ENCODE measurements around the gene TMCC1.
"Not testable (repeated sequence)": the region's sequence is repeated elsewhere in the genome, so short reads cannot be mapped to it uniquely, and the experiment has no call there.

TMCC1 gene

DNA sequence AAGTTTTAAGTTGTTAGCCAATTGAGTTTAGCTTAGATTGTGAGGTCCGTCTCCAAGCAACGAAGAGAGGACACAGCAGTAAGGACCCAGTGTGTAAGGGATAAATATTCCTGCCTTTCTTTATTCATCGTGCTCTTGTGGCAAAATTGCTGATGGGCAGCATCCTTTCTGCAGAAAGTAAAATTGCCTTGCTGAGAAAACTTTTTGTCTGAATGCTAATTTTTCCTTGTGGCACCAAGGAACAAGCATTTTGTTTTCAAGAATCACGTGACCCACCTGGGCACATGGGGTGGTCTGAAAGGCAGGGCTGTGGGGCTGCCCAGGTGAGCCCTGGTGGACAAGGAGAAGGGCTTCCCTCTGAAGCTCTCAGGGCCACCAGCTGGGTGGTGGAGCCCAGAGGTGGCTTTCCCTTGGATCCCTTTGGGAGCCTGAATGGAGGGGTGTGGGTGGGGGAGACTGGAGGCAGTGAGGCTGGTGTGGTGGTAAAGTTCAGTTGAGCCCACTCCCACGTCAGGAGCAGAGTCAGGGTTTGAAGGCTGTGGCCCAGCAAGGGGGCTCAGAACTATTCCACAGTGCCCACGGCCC, 24.0 kb upstream of the TMCC1 start:
- TF ChIP-seq GATA1 (IDR thresholded peaks at IDR 0.05; ENCODE audit: low read depth, low read length) (no peak), POLR2A (IDR thresholded peaks at IDR 0.05; ENCODE audit: low read length) (no peak)
- DNase-seq = peak in 1 of 2 experiments; percentile 5

DNA sequence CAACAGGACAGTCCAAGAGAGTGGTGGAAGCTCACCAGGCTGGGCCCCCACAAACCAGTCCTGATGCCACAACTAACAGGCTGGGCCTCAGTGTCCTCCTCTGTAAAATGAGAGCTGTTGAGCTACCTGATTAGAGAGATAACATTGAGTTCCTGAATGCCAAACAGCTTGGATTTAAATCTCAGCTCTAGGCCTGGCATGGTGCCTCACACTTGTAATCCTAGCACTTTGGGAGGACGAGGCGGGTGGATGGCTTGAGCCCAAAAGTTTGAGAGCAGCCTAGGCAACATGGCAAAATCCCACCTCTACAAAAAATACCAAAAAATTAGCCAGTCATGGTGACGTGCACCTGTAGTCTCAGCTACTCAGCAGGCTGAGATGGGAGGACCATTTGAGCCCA, 20.1 kb upstream of the TMCC1 start:
- DNase-seq = no peak
- TF ChIP-seq GATA1 (IDR thresholded peaks at IDR 0.05; ENCODE audit: low read depth, low read length) = no peak
- TF ChIP-seq POLR2A (IDR thresholded peaks at IDR 0.05; ENCODE audit: low read length) = no peak

- no peak for DNase-seq
- TF ChIP-seq GATA1 (IDR thresholded peaks at IDR 0.05; ENCODE audit: low read depth, low read length) (no peak), POLR2A (IDR thresholded peaks at IDR 0.05; ENCODE audit: low read length) (no peak)
Observed at GRCh38 chr3:129911261-129911861, 17.9 kb upstream of the TMCC1 start.

- not testable (repeated sequence) for DNase-seq
Observed at GRCh38 chr3:129909235-129909634, 15.7 kb upstream of the TMCC1 start.

DNA sequence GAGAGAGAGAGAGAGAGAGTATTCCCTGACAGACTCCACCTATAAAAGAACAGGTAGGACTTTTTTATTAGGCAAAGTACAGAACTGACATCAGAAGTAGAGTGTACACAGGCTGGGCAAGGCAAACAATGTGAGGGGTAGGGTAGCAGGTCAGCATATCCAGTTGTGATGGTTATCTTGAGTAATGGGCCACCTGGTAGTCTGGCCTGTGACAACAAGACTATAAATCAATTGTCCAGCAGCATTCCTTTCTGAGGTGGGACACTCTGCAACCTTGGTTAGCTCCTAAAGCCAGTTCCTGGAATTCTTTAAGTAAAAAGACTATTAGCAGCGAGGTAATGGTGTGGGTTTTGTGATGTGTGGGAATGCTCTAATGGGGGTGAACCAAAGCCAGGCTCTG, 14.9 kb upstream of the TMCC1 start:
- DNase-seq = no peak
- no peak for TF ChIP-seq POLR2A (IDR thresholded peaks at IDR 0.05; ENCODE audit: low read length)

DNA sequence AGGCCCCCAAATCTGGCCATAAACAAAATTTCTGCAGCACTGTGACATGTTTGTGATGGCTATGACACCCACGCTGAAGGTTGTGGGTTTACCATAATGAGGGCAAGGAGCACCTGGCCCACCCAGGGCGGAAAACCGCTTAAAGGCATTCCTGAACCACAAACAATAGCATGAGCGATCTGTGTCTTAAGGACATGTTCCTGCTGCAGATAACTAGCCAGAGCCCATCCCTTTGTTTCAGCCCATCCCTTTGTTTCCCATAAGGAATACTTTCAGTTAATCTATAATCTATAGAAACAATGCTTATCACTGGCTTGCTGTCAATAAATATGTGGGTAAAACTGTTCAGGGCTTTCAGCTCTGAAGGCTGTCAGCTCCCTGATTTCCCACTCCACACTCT, 7.8 kb upstream of the TMCC1 start:
- DNase-seq = not testable (repeated sequence)

DNA sequence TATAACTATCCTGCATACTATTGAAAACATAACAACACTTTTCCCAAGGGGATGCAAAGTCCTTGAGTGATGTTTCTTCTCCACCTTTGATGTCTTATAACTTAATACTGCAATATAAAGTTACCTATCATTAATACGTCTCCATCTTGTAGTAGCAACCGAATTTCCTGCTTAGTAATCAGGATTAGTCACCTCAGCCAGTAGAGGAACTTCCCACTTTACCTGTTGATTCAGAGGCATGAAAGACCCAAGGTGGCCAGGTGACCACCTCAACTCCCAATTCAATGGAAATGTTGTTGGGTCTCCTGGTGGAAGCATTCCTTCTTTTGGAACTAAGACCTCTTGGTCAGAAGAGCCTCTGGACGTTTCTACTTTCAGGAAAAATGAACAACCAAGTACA, 3.5 kb upstream of the TMCC1 start:
- no peak for TF ChIP-seq GATA1 (IDR thresholded peaks at IDR 0.05; ENCODE audit: low read depth, low read length)
- TF ChIP-seq POLR2A (IDR thresholded peaks at IDR 0.05; ENCODE audit: low read length) = no peak
- DNase-seq = no peak

DNA sequence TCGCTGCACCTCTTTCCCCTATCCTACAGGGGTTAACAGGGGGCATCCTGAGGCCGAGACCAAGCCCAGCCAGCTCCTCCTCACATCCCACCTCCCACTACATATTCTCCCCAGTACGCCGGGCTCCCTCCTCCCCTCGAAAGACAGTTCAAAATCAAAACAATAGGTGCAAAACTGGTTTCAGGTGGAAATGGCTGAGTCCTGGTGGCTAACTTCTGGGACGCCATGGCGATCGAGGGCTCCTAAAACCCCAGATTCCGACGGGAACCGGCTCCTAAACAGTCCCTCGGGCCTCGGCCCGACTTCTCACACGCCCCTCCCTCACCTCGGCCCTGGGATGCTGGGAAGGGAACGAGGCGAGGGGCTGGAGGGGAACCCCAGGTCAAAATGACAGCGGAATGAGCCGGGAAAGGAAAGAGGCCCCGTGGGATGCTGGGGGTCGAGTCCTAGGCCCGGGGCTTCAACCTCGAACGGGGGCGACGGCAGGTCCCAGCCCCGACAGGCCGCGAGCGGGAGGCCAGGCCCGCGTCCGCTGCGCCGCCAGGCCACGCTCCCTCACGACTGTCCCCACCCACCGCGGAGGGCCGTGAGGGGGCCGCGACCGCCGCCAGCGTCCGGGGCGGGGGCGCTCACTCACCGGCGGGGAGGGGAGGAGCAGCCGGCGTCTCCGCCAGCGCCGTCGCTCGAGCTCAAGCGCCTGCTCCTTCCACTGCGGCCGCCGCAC, 492 bp downstream of the TMCC1 start:
- TF ChIP-seq GATA1 (IDR thresholded peaks at IDR 0.05; ENCODE audit: low read depth, low read length) = no peak
- TF ChIP-seq POLR2A (IDR thresholded peaks at IDR 0.05; ENCODE audit: low read length) = no peak
- peak in 1 of 2 experiments; percentile 87 for DNase-seq

- TF ChIP-seq POLR2A (IDR thresholded peaks at IDR 0.05; ENCODE audit: low read length) = no peak
- TF ChIP-seq GATA1 (IDR thresholded peaks at IDR 0.05; ENCODE audit: low read depth, low read length) = no peak
- DNase-seq = no peak
Observed at GRCh38 chr3:129892486-129892856, 1.0 kb downstream of the TMCC1 start.

DNA sequence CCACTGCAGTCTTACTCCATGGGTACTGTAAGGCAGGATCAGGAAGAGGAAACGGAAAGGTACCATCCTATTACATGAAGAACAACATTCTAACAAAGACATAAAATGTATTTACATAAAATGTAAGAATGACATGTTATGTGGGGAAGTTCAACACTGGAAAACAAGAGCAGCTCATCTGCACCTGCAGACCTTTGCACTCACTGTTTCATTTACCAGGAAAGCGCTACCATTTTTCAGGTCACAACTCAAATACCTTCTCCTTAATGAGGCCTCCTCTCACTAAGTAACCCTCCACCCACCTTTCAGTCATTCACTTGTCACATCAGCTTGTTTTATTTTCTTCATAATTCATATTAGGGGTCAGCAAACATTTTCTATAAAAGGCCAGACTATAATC, 2.6 kb downstream of the TMCC1 start:
- TF ChIP-seq POLR2A (IDR thresholded peaks at IDR 0.05; ENCODE audit: low read length) = no peak
- no peak for TF ChIP-seq GATA1 (IDR thresholded peaks at IDR 0.05; ENCODE audit: low read depth, low read length)

DNA sequence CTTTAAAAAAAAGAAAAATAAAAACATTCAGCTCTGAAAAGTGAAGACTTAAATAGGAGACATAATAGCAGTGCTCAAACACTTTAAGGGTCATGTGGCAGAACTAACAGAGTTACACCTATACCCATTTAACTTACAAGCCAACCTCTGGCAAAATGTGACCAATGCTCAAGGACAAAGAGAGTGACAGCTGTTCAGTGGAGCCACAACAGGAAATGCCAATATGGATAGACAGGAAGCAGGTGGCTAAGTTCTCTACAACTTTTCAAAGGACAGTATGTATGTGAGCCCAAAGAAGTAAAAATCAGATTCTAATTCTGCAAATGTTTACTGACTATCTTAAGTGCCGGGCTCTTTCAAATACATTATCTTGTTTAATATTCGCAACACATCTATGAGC, 3.4 kb downstream of the TMCC1 start:
- TF ChIP-seq POLR2A (IDR thresholded peaks at IDR 0.05; ENCODE audit: low read length) (no peak), GATA1 (IDR thresholded peaks at IDR 0.05; ENCODE audit: low read depth, low read length) (no peak)
- no peak for DNase-seq

More for the DNA sequence above, 2.6 kb downstream of the TMCC1 start:
- no peak for DNase-seq

GRCh38 chr3:129888771-129889170, 4.7 kb downstream of the TMCC1 start:
- no peak for TF ChIP-seq GATA1 (IDR thresholded peaks at IDR 0.05; ENCODE audit: low read depth, low read length)
- TF ChIP-seq POLR2A (IDR thresholded peaks at IDR 0.05; ENCODE audit: low read length) = no peak
- no peak for DNase-seq

DNA sequence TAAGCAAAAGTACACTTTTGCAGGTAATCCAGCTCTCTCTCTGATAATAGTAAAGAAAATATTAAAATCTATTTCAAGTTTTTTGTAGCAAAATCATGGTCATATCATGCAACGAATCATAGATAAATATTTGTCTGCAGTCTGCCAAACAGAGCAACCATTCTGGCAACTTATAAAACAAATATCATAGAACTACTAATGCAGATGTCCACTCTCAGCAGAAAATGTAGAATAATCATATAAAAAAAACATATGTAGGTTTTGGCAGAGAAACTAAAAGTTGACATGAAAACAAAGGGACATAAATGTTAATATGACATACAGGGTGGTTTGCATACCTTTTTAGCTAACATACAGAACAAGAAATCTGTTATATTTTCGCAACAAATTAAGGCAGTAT, 12.2 kb downstream of the TMCC1 start:
- DNase-seq = no peak
- TF ChIP-seq POLR2A (IDR thresholded peaks at IDR 0.05; ENCODE audit: low read length) = no peak
- no peak for TF ChIP-seq GATA1 (IDR thresholded peaks at IDR 0.05; ENCODE audit: low read depth, low read length)

DNA sequence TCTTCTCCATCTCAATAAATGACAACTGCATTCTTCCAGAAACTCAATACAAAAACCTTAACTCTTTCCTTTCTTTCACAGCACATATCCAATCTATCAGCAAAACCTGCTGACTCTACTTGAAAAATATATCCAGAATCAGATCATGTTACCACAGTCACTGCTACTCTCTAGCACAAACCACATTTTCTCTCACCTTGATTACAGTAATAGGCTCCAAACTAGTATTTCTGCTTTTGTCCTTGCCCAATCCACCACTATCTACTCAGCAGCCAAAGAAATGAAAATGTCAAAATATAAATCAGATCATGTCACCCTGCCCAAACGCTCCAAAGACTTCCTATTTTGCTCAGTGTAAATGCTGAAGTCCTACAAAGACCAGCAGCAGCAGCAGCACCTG, 15.2 kb downstream of the TMCC1 start:
- no peak for TF ChIP-seq POLR2A (IDR thresholded peaks at IDR 0.05; ENCODE audit: low read length)
- TF ChIP-seq GATA1 (IDR thresholded peaks at IDR 0.05; ENCODE audit: low read depth, low read length) = no peak
- no peak for DNase-seq

DNA sequence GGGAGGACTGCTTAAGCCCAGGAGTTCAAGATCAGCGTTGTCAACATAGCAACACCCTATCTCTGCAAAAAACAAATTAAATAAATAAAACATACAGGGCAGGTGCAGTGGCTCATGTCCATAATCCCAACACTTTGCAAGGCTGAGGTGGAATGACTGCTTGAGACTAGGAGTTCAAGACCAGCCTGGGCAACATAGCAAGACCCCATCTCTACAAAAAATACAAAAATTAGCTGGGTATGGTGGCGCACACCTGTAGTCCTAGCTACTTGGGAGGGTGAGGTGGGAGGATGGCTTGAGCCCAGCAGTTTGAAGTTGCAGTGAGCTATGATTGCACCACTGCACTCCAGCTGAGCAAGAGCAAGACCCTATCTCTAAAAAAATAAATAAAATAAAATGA, 19.0 kb downstream of the TMCC1 start:
- DNase-seq = not testable (repeated sequence)
